PFSK-1 (cell line): ENCODE measurements around the gene DDN.

Source experiments
- FOXP2 ChIP-seq: optimal IDR thresholded peaks from 2 replicates; pipeline ENCODE3; 2011; ENCODE audit warnings: borderline replicate concordance, control low read depth, inconsistent platforms; ENCODE audit not compliant: insufficient read depth; ENCODE audit errors: extremely low read length, extremely low read depth
- POLR2AphosphoS5 ChIP-seq: IDR thresholded peaks from 2 replicates; pipeline ENCODE4 v1.6.1; 2012; ENCODE audit warnings: low read depth, mild to moderate bottlenecking, control low read depth, low read length, moderate library complexity
- SIN3A ChIP-seq: IDR thresholded peaks from 2 replicates; pipeline ENCODE4 v1.6.1; 2012; ENCODE audit warnings: mild to moderate bottlenecking, low read length, moderate library complexity, borderline replicate concordance; ENCODE audit not compliant: insufficient read depth

DNA sequence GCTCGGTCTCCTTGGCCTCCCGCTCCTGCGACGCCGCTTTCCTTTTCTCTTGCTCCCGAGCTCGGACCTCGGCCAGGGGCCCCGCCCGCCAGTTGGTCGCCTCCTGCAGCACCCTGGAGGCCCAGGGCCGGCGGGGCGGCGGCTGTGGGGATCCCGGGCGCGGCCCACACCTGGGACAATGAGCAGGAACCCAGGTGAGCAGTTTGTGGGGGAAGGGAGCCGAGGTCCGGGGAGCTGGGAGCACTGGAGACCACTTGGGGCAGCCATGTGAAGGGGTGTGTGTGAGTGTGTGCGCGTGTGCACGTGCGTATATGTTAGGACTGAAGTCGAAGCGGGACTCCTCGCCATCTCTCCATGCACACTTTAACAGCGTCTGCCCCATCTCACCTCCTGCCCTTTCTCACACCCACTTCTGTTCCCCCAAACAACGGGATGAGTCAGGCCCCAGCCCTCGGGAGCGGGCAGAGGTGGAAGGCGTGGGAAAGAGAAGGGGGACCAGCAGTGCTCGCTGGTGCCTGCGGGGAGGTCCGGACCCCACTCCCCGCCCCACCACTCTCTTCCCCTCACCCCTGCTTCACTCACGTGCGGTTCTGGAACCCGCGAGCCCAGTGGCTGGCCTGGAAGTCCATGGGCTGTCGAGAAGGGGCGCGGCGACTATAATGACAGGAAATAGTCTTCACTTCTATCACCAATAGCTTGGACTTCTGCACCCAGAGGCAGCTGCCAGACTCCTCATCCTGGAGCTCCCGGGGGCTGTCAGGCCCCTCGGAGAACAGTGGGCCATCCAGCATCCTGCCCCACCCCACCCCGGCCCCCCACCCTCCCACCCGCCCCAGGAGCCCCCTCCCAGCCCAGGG lies 450 bp downstream of the DDN start:
- TF ChIP-seq POLR2AphosphoS5 (no peak), SIN3A (no peak), FOXP2 (no peak)
